CD4-positive, alpha-beta T cell treated with Interleukin-17A for 4 hours (primary cell): Measurements from ENCODE around the gene EPAS1.

ENCODE experiments used
- DNase-seq: peaks from one replicate; pipeline ENCODE4 v3.0.0-alpha.2; 2020; ENCODE audit warnings: mixed read lengths

The EPAS1 gene

DNA sequence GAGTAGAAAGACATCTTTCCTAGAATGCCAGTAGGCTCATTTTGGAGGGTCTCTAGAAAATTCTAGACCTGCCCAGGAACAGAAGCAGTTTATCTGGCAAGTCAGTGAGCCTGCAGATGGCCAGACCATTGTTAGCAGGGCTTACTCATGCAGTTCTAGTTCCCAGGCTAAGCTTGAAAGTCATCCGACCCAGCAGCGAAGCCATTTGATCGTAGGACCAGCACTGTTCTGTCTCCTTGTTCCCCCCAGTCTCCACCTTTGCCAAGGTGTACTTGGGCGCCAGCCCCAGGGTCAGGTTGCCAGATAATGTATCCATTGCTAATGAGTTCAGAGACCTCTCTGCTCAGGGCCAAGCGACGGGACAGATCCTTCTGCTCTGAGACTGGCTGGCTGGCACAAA lies 70.1 kb downstream of the EPAS1 start:
- no peak for DNase-seq

DNA sequence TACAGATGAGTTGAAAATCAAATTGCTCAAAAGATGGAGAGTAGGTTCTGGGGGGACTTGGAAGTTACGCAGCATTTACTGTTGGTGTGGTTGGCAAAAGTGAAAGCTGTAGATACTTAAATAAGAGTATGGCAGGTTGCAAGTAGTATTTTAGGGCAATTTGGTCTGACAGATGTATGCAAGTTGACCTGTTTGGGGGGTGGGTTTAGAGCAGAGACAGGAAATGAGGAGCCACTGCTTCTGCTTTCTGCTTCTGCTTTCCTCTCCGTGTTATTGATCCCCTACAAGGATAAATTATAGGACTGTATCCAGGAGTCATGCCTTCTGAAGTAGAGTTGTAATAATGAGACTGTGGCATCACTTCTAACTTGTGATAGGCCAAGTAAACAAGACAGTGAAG lies 71.2 kb downstream of the EPAS1 start:
- no peak for DNase-seq

DNA sequence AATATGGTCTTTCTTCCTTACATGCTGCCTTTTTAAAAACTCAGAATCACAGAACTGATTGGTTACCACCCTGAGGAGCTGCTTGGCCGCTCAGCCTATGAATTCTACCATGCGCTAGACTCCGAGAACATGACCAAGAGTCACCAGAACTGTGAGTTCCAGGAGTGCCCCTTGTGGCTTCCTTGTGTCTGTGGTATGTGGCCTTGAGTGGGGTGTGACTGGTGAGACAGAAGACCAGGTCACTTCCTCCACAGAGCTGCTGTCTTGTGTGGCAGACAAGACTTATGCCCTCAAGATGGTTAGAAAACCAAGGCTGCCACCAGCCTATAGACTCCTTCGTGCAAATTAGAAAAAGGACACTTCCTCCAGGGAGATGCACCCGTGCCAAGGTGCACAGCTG lies 72.6 kb downstream of the EPAS1 start:
- DNase-seq, result no peak

DNA sequence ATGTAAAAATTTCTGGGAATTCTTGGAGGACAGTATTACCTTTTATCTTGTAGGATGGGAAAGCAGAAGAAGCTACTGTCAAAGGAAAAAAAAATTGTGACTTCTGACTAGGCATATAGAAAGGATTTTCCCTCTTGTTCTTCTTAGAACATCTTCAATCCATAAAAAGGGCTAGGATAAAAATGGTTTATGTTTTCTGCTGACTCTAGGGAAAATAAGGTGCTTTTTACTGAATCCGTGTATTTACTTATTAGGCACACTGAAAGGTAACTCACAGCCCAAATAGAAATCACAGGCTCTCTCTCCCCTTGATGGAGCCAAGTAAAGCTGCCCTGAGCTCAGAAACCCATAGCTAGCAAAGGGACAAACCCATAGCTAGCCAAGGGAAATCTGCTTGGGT lies 74.6 kb downstream of the EPAS1 start:
- DNase-seq, result no peak

DNA sequence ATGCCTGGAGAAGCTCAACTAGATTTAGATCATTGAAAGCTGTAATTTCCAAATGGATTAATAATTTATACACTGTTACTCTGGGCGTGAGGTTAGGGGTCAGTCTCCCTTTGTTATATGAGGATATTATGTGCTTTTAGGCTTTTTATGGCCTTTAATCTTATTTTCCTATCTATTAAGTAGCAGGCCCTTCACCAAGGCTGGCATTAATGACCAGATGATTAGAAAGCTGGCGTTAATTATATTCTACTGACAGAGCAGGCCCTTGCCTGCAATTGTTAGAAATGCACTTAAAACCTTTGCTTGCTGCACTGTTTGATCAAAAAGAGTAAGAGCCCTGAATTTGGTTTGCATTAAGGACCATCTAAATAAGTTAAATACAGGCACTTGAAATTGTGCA lies 75.3 kb downstream of the EPAS1 start:
- DNase-seq, result no peak

DNA sequence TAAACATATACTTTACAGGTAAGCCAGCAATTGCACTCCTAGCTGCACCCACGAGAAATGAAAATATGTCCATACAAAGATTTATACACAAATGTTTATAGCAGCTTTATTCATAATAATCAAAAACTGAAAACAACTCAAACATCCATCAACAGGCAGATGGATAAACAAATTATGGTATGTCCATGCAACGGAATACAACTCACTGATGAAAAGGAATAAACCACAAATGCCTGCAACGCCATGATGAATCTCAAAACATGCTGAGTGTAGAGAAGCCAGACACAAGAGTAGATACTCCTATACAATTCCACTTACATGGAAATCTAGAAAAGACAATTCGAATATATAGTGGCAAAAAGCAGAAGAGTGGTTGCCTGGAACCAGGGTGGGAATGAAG lies 76.0 kb downstream of the EPAS1 start:
- no peak for DNase-seq

DNA sequence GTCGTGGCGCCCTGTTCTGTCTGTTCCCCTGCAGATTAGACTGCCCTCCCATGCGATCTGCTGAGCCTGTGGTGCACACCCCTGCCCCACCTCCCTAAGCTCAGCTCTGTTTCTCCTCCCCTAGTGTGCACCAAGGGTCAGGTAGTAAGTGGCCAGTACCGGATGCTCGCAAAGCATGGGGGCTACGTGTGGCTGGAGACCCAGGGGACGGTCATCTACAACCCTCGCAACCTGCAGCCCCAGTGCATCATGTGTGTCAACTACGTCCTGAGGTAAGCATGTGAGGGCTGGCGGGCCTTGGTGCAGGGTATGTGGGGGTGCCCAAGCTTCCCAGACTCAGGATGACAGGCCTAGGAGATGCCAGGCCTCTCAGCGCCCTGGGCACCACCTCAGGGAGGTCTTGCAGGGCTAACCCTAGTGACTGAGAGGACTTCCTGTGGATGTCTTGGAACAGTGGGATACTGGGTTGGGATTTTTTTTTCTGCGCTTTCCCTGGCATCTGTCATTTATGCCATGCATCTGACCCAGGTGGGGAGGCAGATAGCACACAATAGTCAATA lies 78.4 kb downstream of the EPAS1 start:
- no peak for DNase-seq

DNA sequence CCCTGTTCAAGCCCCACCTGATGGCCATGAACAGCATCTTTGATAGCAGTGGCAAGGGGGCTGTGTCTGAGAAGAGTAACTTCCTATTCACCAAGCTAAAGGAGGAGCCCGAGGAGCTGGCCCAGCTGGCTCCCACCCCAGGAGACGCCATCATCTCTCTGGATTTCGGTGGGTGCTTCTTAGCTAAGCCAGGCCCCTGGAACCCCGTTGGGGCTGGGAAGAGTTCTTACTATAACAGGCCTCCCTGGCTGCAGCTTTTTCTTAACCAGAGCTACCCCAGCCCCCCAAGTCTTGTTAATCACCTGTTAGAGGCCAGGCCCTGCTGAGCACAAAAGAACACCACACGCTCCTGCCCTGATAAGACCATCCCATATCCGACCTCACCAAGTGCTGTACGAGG lies 79.4 kb downstream of the EPAS1 start:
- DNase-seq, result no peak

DNA sequence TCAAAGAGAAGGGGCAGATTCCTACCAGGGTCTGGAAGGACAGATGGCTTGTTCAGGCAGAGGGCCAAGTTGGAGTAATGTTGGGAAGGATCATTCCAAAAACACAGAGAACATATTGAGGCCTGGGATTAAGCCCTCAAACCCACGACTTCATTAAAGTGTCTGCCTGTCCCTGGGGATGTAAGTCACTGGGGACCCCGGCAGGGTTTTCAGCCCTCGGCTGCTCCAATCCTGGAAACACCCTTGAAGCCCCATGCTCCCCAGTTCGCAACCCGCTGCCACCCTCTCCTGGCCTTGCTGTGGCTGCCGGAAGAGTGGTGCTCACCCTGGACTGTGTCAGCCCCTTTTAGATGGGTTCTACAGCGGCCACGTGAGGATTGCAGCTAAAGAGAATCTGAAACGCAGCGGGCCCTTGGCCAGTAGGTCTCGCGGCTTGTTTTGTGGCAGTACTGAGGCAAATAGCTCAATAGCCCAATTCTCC lies 79.9 kb downstream of the EPAS1 start:
- DNase-seq, result no peak

DNA sequence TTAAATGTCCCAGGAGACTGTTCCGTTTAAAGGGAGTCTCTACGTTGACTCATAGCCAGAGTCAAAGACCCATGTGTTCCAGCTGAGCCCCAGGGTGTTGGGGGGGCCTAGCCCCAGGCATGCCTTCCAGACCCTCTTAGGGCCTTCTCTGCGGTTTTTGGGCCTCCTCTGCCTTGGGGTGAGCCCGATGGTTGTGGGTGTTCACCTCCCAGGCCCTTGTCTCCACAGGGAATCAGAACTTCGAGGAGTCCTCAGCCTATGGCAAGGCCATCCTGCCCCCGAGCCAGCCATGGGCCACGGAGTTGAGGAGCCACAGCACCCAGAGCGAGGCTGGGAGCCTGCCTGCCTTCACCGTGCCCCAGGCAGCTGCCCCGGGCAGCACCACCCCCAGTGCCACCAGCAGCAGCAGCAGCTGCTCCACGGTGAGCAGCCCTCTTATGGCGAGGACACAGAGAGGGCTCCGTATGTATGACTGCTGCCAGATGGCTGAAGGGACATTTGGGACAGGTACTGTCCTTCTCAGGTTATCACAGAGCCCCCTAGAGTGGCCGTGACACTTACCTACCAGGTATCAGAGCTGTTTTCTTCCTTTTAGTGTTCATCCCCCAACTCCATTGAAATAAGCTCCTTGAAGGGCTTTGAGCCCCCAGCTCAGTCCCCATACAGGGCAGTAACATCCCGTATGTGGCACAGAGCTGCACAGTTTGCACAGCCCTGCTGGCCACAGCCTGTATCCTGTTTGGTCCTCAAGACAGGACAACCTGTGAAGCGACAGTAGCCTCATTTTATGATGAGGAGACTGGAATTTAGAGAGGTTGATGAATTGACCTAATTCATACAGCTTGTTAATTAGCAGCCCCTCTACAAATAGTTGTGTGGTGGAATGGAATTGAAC lies 80.7 kb downstream of the EPAS1 start:
- DNase-seq, result no peak

DNA sequence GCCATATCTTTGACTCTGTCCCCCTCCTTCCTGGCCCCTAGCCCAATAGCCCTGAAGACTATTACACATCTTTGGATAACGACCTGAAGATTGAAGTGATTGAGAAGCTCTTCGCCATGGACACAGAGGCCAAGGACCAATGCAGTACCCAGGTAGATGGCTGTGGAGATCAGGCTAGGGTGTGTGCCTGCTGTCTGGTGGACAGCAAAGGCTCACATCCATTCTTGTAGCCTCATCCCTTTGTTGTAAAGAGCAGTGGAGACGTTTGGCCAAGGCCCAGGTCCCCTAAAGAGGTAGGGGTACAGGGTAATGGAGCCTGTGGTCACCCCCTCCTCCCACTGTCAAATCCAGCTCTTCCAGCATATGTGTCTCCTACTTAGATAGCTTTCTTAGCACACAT lies 81.4 kb downstream of the EPAS1 start:
- no peak for DNase-seq

DNA sequence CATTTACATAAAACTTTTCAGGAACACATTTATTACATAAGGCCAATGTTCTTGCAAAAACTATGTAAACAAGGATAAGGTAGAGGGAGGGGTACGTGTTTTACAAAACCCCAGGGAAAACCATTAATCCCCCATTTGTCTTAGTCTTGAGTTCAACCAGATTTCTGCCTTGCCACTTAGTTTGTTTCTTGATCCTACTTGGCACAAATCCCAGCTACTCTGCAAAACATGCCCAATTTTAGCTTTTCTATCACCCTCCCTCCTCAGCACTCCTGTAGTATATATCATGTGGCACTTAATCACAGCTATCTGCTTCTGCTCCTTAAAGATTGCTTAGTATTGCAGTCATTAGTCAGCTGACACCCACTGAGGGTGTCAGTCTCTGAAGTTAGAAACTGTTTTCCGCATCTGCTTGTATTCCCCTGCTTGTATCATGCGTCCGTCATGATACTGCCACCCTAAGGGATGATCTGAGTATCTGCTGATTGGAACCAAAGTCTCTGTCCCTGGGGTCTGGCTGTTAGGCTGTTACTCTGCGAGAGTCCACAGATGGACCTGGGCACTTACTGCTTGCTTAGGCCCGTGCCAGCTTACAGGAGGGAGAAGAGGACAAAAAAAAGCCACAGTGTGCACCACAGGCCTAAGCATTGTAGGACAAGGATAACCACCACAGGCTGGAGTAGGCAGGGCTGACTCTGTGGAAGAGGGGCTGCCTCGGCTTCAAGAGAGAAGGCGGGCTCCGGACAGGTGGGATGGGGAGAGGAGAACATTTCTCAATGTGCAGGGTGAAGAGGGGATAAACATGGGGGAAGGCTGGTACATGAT lies 82.2 kb downstream of the EPAS1 start:
- DNase-seq, result no peak

DNA sequence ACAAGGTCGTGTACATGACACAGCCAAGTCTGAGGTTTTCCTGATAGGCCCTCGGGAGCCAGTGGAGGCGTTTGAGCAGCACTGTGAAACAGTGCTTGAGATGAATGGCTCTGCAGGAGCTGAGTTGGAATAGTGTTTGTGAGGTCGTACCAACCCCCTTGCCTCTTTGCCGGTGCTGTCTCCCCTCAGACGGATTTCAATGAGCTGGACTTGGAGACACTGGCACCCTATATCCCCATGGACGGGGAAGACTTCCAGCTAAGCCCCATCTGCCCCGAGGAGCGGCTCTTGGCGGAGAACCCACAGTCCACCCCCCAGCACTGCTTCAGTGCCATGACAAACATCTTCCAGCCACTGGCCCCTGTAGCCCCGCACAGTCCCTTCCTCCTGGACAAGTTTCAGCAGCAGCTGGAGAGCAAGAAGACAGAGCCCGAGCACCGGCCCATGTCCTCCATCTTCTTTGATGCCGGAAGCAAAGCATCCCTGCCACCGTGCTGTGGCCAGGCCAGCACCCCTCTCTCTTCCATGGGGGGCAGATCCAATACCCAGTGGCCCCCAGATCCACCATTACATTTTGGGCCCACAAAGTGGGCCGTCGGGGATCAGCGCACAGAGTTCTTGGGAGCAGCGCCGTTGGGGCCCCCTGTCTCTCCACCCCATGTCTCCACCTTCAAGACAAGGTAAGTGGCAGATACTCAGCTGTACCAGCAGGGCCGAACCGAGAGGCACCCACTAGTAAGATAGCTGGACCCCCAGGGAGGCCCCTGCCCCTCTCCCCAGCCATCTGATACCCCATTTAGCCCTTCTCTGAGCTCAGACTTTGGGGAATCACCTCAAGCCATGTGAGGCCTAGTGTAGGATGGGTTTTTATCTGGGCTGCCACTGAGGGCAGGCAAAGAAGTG lies 83.1 kb downstream of the EPAS1 start:
- no peak for DNase-seq

DNA sequence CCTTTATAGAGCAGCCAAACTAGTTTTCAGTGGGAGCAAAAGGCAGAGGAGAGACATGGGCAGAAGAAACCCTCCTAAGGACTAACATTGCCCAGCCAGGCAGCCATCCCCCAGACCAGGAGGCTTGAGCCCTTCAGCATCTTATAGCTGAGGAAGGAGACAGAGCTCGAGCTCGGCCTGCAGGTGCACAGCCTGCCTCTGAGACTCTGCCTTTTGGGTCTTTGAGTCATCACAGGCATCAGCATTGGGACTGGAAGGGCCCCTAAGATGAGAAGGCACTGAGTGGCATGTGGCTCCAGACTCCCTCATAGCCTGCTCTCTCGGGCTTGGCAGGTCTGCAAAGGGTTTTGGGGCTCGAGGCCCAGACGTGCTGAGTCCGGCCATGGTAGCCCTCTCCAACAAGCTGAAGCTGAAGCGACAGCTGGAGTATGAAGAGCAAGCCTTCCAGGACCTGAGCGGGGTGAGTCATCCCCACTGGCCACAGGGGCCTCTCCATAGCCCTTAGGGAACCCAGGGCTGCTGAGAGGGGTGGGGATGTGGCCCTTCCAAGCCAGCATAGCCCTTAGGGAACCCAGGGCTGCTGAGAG lies 84.1 kb downstream of the EPAS1 start:
- DNase-seq, result no peak

DNA sequence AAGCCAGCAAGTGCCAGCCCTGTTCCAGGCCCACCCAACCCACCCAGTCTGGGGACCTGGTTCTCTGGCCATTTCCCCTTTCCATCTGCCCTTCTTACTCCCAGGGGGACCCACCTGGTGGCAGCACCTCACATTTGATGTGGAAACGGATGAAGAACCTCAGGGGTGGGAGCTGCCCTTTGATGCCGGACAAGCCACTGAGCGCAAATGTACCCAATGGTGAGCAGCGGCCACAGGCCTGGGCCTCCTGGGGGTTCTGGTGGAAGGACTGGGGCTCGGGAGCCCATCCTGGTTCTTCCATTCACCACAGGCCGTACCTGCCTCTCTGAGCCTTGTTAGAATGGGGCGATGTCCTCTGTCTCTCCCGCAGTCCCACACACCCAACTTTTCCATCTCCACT lies 84.7 kb downstream of the EPAS1 start:
- no peak for DNase-seq

DNA sequence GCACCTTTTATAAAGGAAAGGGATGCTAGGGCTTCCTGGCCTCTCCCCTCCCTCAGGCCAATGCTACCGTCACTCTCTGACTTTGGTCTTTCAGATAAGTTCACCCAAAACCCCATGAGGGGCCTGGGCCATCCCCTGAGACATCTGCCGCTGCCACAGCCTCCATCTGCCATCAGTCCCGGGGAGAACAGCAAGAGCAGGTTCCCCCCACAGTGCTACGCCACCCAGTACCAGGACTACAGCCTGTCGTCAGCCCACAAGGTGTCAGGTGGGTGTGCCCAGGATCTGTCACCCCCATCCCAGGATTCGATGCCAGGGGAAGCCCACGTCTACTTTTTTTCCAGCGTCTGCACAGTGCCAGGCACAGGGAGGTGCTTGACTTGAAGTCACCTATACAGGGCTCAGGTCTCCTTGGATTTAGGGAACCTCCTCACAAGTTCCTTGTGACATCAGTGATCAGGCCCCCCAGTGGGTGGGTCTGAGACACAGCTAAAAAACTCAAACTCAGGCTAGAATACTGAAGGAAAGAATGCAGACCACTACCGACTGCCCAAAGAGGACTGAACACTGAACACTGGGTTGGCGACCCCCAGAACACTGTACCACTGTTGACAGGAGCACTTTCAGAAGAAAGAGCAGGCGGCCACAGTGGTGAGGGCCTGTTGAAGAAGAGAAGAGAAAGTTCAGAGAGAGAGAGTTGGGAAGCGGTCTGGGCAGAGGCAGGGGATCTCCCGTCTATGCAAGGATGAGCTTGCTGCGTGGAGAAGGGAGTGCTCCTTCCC lies 85.3 kb downstream of the EPAS1 start:
- DNase-seq, result no peak

DNA sequence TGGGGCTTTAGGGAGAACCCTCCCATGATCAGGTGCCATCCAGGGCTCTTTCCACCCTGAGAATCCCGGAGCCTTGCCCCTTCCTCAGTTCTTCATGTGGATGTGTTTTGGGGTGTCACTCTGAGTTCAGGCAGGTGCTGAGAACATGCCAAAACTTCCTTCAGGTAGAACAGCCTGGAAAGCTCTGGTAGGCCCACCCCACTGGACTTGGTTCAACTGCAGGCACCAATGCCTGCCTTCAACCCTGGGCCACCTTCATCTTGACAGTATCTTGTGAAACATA lies 85.8 kb downstream of the EPAS1 start:
- no peak for DNase-seq

DNA sequence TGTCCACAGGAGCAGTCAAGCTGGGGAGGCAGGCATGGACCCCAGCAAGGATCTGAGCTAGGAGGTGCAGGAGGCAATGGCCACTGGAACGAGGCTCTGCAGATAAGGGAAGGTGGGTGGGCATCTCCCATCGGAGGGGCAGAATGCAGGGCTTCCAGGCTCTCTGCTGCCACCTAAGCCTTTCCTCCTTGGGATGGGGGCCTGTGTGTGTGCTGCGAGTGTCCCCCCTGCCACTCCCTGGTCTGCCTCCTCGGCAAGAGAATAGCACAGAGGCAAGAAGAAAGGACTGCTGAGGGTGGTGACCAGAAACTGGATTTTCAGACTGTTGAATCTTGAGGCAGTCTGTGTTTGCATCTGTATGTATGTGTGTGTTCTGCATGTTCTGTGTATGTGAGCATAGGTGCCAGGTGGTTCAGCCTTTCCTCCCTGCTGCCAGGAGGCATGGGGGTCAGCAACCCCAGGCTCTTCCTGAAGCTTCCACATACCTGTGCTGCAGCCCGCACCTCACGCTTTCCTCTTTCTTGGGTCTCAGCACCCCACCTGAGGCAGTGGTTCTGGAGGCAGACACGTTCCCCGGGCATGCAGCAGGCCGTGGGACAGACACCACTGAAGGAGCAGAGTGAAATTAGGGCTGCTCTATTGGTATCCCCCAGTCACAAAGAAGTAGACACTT lies 86.7 kb downstream of the EPAS1 start:
- no peak for DNase-seq

DNA sequence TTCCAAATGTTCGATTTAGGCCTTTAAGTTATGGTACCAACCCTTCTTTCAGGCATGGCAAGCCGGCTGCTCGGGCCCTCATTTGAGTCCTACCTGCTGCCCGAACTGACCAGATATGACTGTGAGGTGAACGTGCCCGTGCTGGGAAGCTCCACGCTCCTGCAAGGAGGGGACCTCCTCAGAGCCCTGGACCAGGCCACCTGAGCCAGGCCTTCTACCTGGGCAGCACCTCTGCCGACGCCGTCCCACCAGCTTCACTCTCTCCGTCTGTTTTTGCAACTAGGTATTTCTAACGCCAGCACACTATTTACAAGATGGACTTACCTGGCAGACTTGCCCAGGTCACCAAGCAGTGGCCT lies 87.2 kb downstream of the EPAS1 start:
- DNase-seq, result no peak

DNA sequence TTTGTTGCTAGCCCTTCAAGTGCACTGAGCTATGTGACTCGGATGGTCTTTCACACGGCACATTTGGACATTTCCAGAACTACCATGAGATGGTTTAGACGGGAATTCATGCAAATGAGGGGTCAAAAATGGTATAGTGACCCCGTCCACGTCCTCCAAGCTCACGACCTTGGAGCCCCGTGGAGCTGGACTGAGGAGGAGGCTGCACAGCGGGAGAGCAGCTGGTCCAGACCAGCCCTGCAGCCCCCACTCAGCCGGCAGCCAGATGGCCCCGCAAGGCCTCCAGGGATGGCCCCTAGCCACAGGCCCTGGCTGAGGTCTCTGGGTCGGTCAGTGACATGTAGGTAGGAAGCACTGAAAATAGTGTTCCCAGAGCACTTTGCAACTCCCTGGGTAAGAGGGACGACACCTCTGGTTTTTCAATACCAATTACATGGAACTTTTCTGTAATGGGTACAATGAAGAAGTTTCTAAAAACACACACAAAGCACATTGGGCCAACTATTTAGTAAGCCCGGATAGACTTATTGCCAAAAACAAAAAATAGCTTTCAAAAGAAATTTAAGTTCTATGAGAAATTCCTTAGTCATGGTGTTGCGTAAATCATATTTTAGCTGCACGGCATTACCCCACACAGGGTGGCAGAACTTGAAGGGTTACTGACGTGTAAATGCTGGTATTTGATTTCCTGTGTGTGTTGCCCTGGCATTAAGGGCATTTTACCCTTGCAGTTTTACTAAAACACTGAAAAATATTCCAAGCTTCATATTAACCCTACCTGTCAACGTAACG lies 88.8 kb downstream of the EPAS1 start:
- no peak for DNase-seq
